H1 (cell line): ENCODE measurements around the gene MRRF. TPM values are rescaled to one million over a fixed set of nuclear protein-coding genes. Genes with fewer than 3 reads are reported as not detected.

Experiments
- CTCF ChIA-PET: fragments of 300-600 bp; sonication (Branson Sonifier 250); formaldehyde crosslinking; loops from one replicate; lab custom pipeline; 2021; ENCODE audit not compliant: partially characterized antibody; lab: Charles Lee
- POLR2A ChIA-PET: fragments of 300-600 bp; sonication (Branson Sonifier 250); formaldehyde crosslinking; loops from one replicate; lab custom pipeline; 2021; ENCODE audit warnings: inconsistent platforms; ENCODE audit not compliant: partially characterized antibody; lab: Charles Lee
- DNase-seq, 2 experiments: peaks; one replicate each; pipeline versions ENCODE4 v3.0.0 to v3.0.0-alpha.2; 2010 to 2022; ENCODE audit warnings: low spot score in 2 of 2, low read depth in 1 of 2, mixed read lengths in 1 of 2
- FAIRE-seq: peaks from 2 replicates; lab custom pipeline; 2011; peaks lifted over from hg19 to GRCh38; lab: Jason Lieb, UNC
- H2AFZ ChIP-seq: 2 replicates; pipeline ENCODE4 v1.8.1; 2012; ENCODE audit warnings: low read length, inconsistent platforms
- H2AK5ac ChIP-seq: 2 replicates; pipeline ENCODE4 v1.6.1; 2013; ENCODE audit warnings: low read depth, low read length
- H2BK120ac ChIP-seq: replicated peaks from 2 replicates; pipeline ENCODE3; 2013; ENCODE audit warnings: low read depth, low read length, inconsistent platforms
- H2BK12ac ChIP-seq: 2 replicates; pipeline ENCODE4 v1.6.1; 2013; ENCODE audit warnings: low read depth, low read length
- H2BK15ac ChIP-seq: 2 replicates; pipeline ENCODE4 v1.6.1; 2013; ENCODE audit warnings: low read length
- H2BK20ac ChIP-seq: 2 replicates; pipeline ENCODE4 v1.6.1; 2013; ENCODE audit warnings: low read length
- H2BK5ac ChIP-seq: 2 replicates; pipeline ENCODE4 v1.6.1; 2013; ENCODE audit warnings: low read depth, low read length
- H3K14ac ChIP-seq: 2 replicates; pipeline ENCODE4 v1.6.1; 2013; ENCODE audit warnings: inconsistent platforms; ENCODE audit not compliant: insufficient read length
- H3K18ac ChIP-seq: 2 replicates; pipeline ENCODE4 v1.6.1; 2013; ENCODE audit warnings: low read length; ENCODE audit errors: extremely low read depth
- H3K23ac ChIP-seq: 2 replicates; pipeline ENCODE4 v1.6.1; 2013; ENCODE audit warnings: inconsistent platforms; ENCODE audit not compliant: insufficient read length
- H3K23me2 ChIP-seq: 2 replicates; pipeline ENCODE4 v1.6.1; 2013; ENCODE audit warnings: low read depth, low read length
- H3K27ac ChIP-seq: 2 replicates; pipeline ENCODE4 v1.6.1; 2011; ENCODE audit warnings: low read depth, low read length, inconsistent platforms
- H3K27me3 ChIP-seq, 4 experiments: replicated peaks in 1 of 4; 1 replicate in 1 of 4; 2 replicates in 3 of 4; pipeline versions ENCODE4 v1.6.1 to v1.8.1; 2011 to 2013; ENCODE audit warnings: low read length in 3 of 4, mild to moderate bottlenecking in 3 of 4, inconsistent platforms in 2 of 4, mixed read lengths in 2 of 4, moderate library complexity in 1 of 4; ENCODE audit not compliant: control insufficient read depth in 3 of 4, insufficient read depth in 3 of 4; ENCODE audit errors: extremely low read depth in 1 of 4
- H3K36me3 ChIP-seq, 4 experiments: 2 replicates each; pipeline versions ENCODE4 v1.6.1 to v1.8.1; 2011 to 2013; ENCODE audit warnings: mild to moderate bottlenecking in 4 of 4, low read length in 3 of 4, moderate library complexity in 2 of 4, control low read depth in 1 of 4, inconsistent platforms in 1 of 4; ENCODE audit not compliant: insufficient read depth in 4 of 4, control insufficient read depth in 2 of 4
- H3K4ac ChIP-seq: replicated peaks from 2 replicates; pipeline ENCODE3; 2013; ENCODE audit warnings: low read length, low read depth, mixed read lengths, inconsistent platforms; ENCODE audit not compliant: insufficient read length
- H3K4me1 ChIP-seq, 4 experiments: replicated peaks in 1 of 4; 1 replicate in 1 of 4; 2 replicates in 3 of 4; pipeline versions ENCODE4 v1.6.1 to v1.8.1; 2011 to 2013; ENCODE audit warnings: low read length in 3 of 4, inconsistent platforms in 2 of 4, mixed read lengths in 1 of 4; ENCODE audit not compliant: insufficient read depth in 4 of 4, control insufficient read depth in 3 of 4
- H3K4me2 ChIP-seq, 2 experiments: 2 replicates each; pipeline versions ENCODE4 v1.6.1 to v1.8.1; 2011 to 2013; ENCODE audit warnings: low read depth in 2 of 2, low read length in 2 of 2, control low read depth in 1 of 2, inconsistent platforms in 1 of 2, mild to moderate bottlenecking in 1 of 2; ENCODE audit not compliant: insufficient read depth in 1 of 2
- H3K4me3 ChIP-seq, 4 experiments: fragments of 200-600, 300-600 bp in 1 of 4; sonication (generic), shearing (Covaris generic), sonication (Bioruptor Twin) in 1 of 4; 2 replicates each; pipeline versions ENCODE4 v1.5.1 to v1.8.1; 2011 to 2016; ENCODE audit warnings: low read length in 4 of 4, low read depth in 3 of 4, control low read depth in 2 of 4, inconsistent platforms in 2 of 4, mild to moderate bottlenecking in 2 of 4, mixed read lengths in 1 of 4, moderate library complexity in 1 of 4; ENCODE audit not compliant: insufficient read depth in 2 of 4; ENCODE audit errors: extremely low read depth in 1 of 4
- H3K56ac ChIP-seq: replicated peaks from 2 replicates; pipeline ENCODE3; 2013; ENCODE audit warnings: low read depth, mild to moderate bottlenecking, mixed read lengths, low read length, inconsistent platforms; ENCODE audit not compliant: insufficient read length
- H3K79me1 ChIP-seq: 2 replicates; pipeline ENCODE4 v1.6.1; 2013; ENCODE audit warnings: low read depth, low read length, control low read depth
- H3K79me2 ChIP-seq, 2 experiments: 2 replicates each; pipeline versions ENCODE4 v1.6.1 to v1.8.1; 2012 to 2013; ENCODE audit warnings: low read length in 2 of 2, mild to moderate bottlenecking in 2 of 2, inconsistent platforms in 1 of 2; ENCODE audit not compliant: insufficient read depth in 2 of 2, control insufficient read depth in 1 of 2
- H3K9ac ChIP-seq, 4 experiments: replicated peaks in 1 of 4; 1 replicate in 1 of 4; 2 replicates in 3 of 4; pipeline versions ENCODE4 v1.6.1 to v1.8.1; 2011 to 2013; ENCODE audit warnings: low read depth in 3 of 4, low read length in 3 of 4, control low read depth in 2 of 4, mild to moderate bottlenecking in 2 of 4, moderate library complexity in 2 of 4, inconsistent platforms in 1 of 4; ENCODE audit errors: extremely low read depth in 1 of 4
- H3K9me3 ChIP-seq, 2 experiments: 2 replicates each; pipeline versions ENCODE4 v1.6.1 to v1.8.1; 2012 to 2013; ENCODE audit warnings: mild to moderate bottlenecking in 2 of 2, moderate library complexity in 2 of 2, control low read depth in 1 of 2, inconsistent platforms in 1 of 2, low read depth in 1 of 2, low read length in 1 of 2, mixed read lengths in 1 of 2; ENCODE audit not compliant: insufficient read depth in 2 of 2
- H4K20me1 ChIP-seq, 2 experiments: replicated peaks in 1 of 2; 2 replicates each; pipeline versions ENCODE3 to v1.8.1; 2011 to 2013; ENCODE audit warnings: inconsistent platforms in 2 of 2, low read length in 2 of 2, mild to moderate bottlenecking in 1 of 2; ENCODE audit not compliant: insufficient read depth in 2 of 2, control insufficient read depth in 1 of 2
- H4K5ac ChIP-seq: 2 replicates; pipeline ENCODE4 v1.6.1; 2013; ENCODE audit warnings: low read length, low read depth, mixed read lengths, inconsistent platforms; ENCODE audit not compliant: insufficient read length
- H4K8ac ChIP-seq: 2 replicates; pipeline ENCODE4 v1.8.0; 2013; ENCODE audit warnings: mild to moderate bottlenecking, moderate library complexity, low read length, inconsistent platforms; ENCODE audit not compliant: insufficient read depth; ENCODE audit errors: extremely low read depth
- H4K91ac ChIP-seq: replicated peaks from 2 replicates; pipeline ENCODE3; 2013; ENCODE audit warnings: low read length, mixed read lengths, inconsistent platforms; ENCODE audit not compliant: insufficient read length
- ASH2L ChIP-seq: fragments of 200-600, 300-600 bp; sonication (generic); IDR thresholded peaks from one replicate; pipeline ENCODE4 v1.7.1; 2017; ENCODE audit warnings: low read length
- BRCA1 ChIP-seq: IDR thresholded peaks from 2 replicates; pipeline ENCODE4 v1.6.1; 2012; ENCODE audit warnings: low read depth, low read length, improper control_type of control experiment
- CEBPB ChIP-seq: IDR thresholded peaks from 2 replicates; pipeline ENCODE4 v1.6.1; 2012; ENCODE audit warnings: low read depth, low read length
- CHD2 ChIP-seq: IDR thresholded peaks from 2 replicates; pipeline ENCODE4 v1.6.1; 2012; ENCODE audit warnings: low read length, improper control_type of control experiment
- HDAC2 ChIP-seq, 2 experiments: fragments of 300-600 bp in 1 of 2; sonication (generic) in 1 of 2; IDR thresholded peaks; 2 replicates each; pipeline ENCODE4 v1.6.1; 2011 to 2012; ENCODE audit warnings: low read depth in 2 of 2, low read length in 2 of 2, mild to moderate bottlenecking in 2 of 2, moderate library complexity in 2 of 2, borderline replicate concordance in 1 of 2, inconsistent platforms in 1 of 2
- KDM4A ChIP-seq: IDR thresholded peaks from one replicate; pipeline ENCODE4 v1.7.1; 2012; ENCODE audit warnings: low read depth, mild to moderate bottlenecking, moderate library complexity, low read length, inconsistent platforms; ENCODE audit not compliant: severe bottlenecking
- PHF8 ChIP-seq: fragments of 200-600 bp; sonication (generic); conservative IDR thresholded peaks from 2 replicates; pipeline ENCODE4 v1.7.1; 2012; ENCODE audit warnings: low read depth, mild to moderate bottlenecking, inconsistent platforms, low read length, moderate library complexity
- RAD21 ChIP-seq, 2 experiments: IDR thresholded peaks in 1 of 2; conservative IDR thresholded peaks in 1 of 2; 2 replicates each; pipeline ENCODE4 v1.6.1; 2011; ENCODE audit warnings: low read depth in 2 of 2, low read length in 2 of 2, improper control_type of control experiment in 1 of 2, inconsistent platforms in 1 of 2, mild to moderate bottlenecking in 1 of 2, moderate library complexity in 1 of 2
- RBBP5 ChIP-seq: IDR thresholded peaks from 2 replicates; pipeline ENCODE4 v1.7.1; 2012; ENCODE audit warnings: low read depth, mild to moderate bottlenecking, inconsistent platforms, low read length, moderate library complexity, borderline replicate concordance
- SIN3A ChIP-seq, 2 experiments: IDR thresholded peaks in 1 of 2; conservative IDR thresholded peaks in 1 of 2; 2 replicates each; pipeline ENCODE4 v1.6.1; 2011 to 2012; ENCODE audit warnings: low read length in 2 of 2, improper control_type of control experiment in 1 of 2, low read depth in 1 of 2, mild to moderate bottlenecking in 1 of 2
- WGBS, 2 experiments: shearing (Covaris generic) in 1 of 2; methylation state at CpG; one replicate each; pipeline versions ENCODE4 v1.1.6 to v1.1.7; 2013 to 2015; ENCODE audit warnings: low lambda C conversion rate in 2 of 2, mixed read lengths in 2 of 2, inconsistent platforms in 1 of 2, low coverage in 1 of 2, missing lambda C conversion rate in 1 of 2; ENCODE audit not compliant: insufficient replicate concordance in 2 of 2, insufficient coverage in 1 of 2, insufficient read length in 1 of 2; ENCODE audit errors: extremely low coverage in 1 of 2, missing lambda C conversion rate in 1 of 2; 5-methylcytosine and 5-hydroxymethylcytosine counted together
- polyA plus RNA-seq, 7 experiments: library from polyadenylated mRNA; depleted of rRNA in 3 of 7; stranded (reverse) in 5 of 7; unstranded in 2 of 7; fragments of >200 nt in 5 of 7; fragments of 200-250 nt in 2 of 7; gene quantifications; 1 replicate in 5 of 7; 2 replicates in 1 of 7; 4 replicates in 1 of 7; pipeline versions ENCODE4 v1.2.1 to v1.2.3, GENCODE V29; 2011 to 2013; ENCODE audit warnings: missing spikeins in 2 of 7, mixed read lengths in 2 of 7
- total RNA-seq: library from RNA; stranded (reverse); fragmentation: NEBNext Ultra II Directional; extraction: Animal tissue kit (Norgen Biotek cat#: 25700); gene quantifications from 2 replicates; pipeline ENCODE4 v1.2.1, GENCODE V29; 2021

The MRRF gene
- total and polyA plus RNA-seq, 2 of the 8 experiments (the other 6 are each of a cell fraction or from before 2014, with no cell fraction given): 29.4 to 47.8 TPM

- Histone ChIP-seq H3K9me3 (no peaks in the 10 kb centered on the region), H3K18ac (no peak within 1 kb of the TSS), H4K8ac (0 out of 2 replicates have a peak within 1 kb of the TSS, but pooled peaks have one; percentile 18), H3K4ac (no peak within 1 kb of the TSS), H2BK15ac (peak within 1 kb of the TSS; percentile 46; the same call in 1 of the 2 replicates), H3K23me2 (peaks cover 8% of the 10 kb centered on the region), H3K4me2 (peak within 1 kb of the TSS; percentile 78), H3K9ac (no peak within 1 kb of the TSS), H2BK5ac (no peak within 1 kb of the TSS), H3K23ac (no peak within 1 kb of the TSS), H3K27ac (no peak within 1 kb of the TSS), H2AFZ (0 out of 2 replicates have a peak within 1 kb of the TSS, but pooled peaks have one; percentile 91), H3K56ac (no peak within 1 kb of the TSS), H3K4me3 (peak within 1 kb of the TSS; percentile 55 to 71 (median 59)), H3K79me1 (no peaks in the 10 kb centered on the region), H4K91ac (no peak within 1 kb of the TSS), H4K5ac (no peak within 1 kb of the TSS), H3K79me2 (no peaks in the 10 kb centered on the region), H3K4me1 (peaks cover 13 to 20% (median 16%) of the 10 kb centered on the region in 4 experiments), H3K14ac (no peak within 1 kb of the TSS), H4K20me1 (no peaks in the 10 kb centered on the region), H3K36me3 (no peaks in the 10 kb centered on the region), H2BK20ac (peak within 1 kb of the TSS; percentile 5; the same call in 1 of the 2 replicates), H2BK12ac (peak within 1 kb of the TSS; percentile 22; the same call in 1 of the 2 replicates), H2AK5ac (no peak within 1 kb of the TSS), H2BK120ac (no peak within 1 kb of the TSS), H3K27me3 (peaks cover 5 to 45% (median 36%) of the 10 kb centered on the region in 4 experiments)
- ChIA-PET POLR2A (interaction anchor here (1.7 to 1.8 kb wide), 2 partner anchors 14 to 242 kb away, joined by 3 to 5 read pairs; no protein-coding TSS in a partner anchor), CTCF (interaction anchor here (0.8 to 6.1 kb wide), 5 partner anchors 15 to 248 kb away, joined by 3 to 42 read pairs (median 4); no protein-coding TSS in a partner anchor)
- FAIRE-seq: no peak
- peak in 1 of 2 experiments; percentile 65 for DNase-seq
- 15% methylated on average over 12 of the region's 39 CpGs; no CpG with 5 or more reads in 1 of the 2 experiments for WGBS, 2 experiments
- no peak for TF ChIP-seq CEBPB
- TF ChIP-seq BRCA1: no peak
- TF ChIP-seq RAD21 (IDR thresholded peaks at IDR 0.05 in 1 of 2, conservative IDR thresholded peaks at IDR 0.05 in 1 of 2; ENCODE audit: low read depth in 2 of 2, low read length in 2 of 2): no peak
- TF ChIP-seq HDAC2 (IDR thresholded peaks at IDR 0.05; ENCODE audit: borderline replicate concordance in 1 of 2, low read depth in 2 of 2, low read length in 2 of 2): peak in 1 of 2 experiments; percentile 49; a peak in 1 of 4 replicates
- peak; percentile 49 for TF ChIP-seq ASH2L
- peak in 1 of 2 experiments; percentile 58; a peak in 1 of 4 replicates for TF ChIP-seq SIN3A (conservative IDR thresholded peaks at IDR 0.05 in 1 of 2, IDR thresholded peaks at IDR 0.05 in 1 of 2; ENCODE audit: low read depth in 1 of 2, low read length in 2 of 2)
- no peak for TF ChIP-seq PHF8
- peak; percentile 79; the same call in 1 of the 2 replicates for TF ChIP-seq RBBP5
- peak; percentile 90 for TF ChIP-seq KDM4A
- TF ChIP-seq CHD2: no peak
Observed at GRCh38 chr9:122370869-122371755, 106.4 kb downstream of the MRRF start, which contains the start of gene PTGS1. PTGS1 (plus strand) TSS chr9:122371024; CDS start chr9:122371085, 61 bp downstream.
